ENCODE results near the gene ADAMTSL2. TPM values are rescaled to one million over a fixed set of nuclear protein-coding genes. Genes with fewer than 3 reads are reported as not detected.

Gene ADAMTSL2
- total RNA-seq, 1 donor from 2014 or later: 0.65 TPM

GRCh38 chr9:133581513-133582343, 47.2 kb downstream of the ADAMTSL2 start:
- H3K4me3 Mint-ChIP-seq: peak overlapping the region; percentile 9
- peaks cover 37% of the 10 kb centered on the region for H3K4me1 Mint-ChIP-seq (ENCODE audit: unreplicated experiment)

GRCh38 chr9:133582501-133583045, 48.1 kb downstream of the ADAMTSL2 start:
- Mint-ChIP-seq H3K9me3 (no peaks in the 10 kb centered on the region), H3K4me3 (no peak overlapping the region), H3K27me3 (peaks cover 18% of the 10 kb centered on the region), H3K27ac (no peak overlapping the region), H3K36me3 (no peaks in the 10 kb centered on the region), H3K4me1 (ENCODE audit: unreplicated experiment) (peaks cover 34% of the 10 kb centered on the region)
- no peak for TF ChIP-seq CTCF (conservative IDR thresholded peaks at IDR 0.05)
- DNase-seq (ENCODE audit: extremely low spot score, unreplicated experiment): no peak

More at GRCh38 chr9:133581513-133582343, 47.2 kb downstream of the ADAMTSL2 start:
- TF ChIP-seq CTCF (conservative IDR thresholded peaks at IDR 0.05): no peak
- Mint-ChIP-seq H3K27ac (peak overlapping the region; percentile 13), H3K27me3 (peaks cover 18% of the 10 kb centered on the region), H3K9me3 (no peaks in the 10 kb centered on the region), H3K36me3 (no peaks in the 10 kb centered on the region)
- DNase-seq (ENCODE audit: extremely low spot score, unreplicated experiment): no peak

- no peak for TF ChIP-seq CTCF (conservative IDR thresholded peaks at IDR 0.05)
- Mint-ChIP-seq H3K9me3 (no peaks in the 10 kb centered on the region), H3K4me3 (no peak overlapping the region), H3K27me3 (peaks cover 18% of the 10 kb centered on the region), H3K27ac (no peak overlapping the region), H3K4me1 (ENCODE audit: unreplicated experiment) (peaks cover 34% of the 10 kb centered on the region), H3K36me3 (no peaks in the 10 kb centered on the region)
- DNase-seq (ENCODE audit: extremely low spot score, unreplicated experiment): no peak
These were observed 48.6 kb downstream of the ADAMTSL2 start for GRCh38 chr9:133583111-133583510.

- peaks cover 34% of the 10 kb centered on the region for H3K4me1 Mint-ChIP-seq (ENCODE audit: unreplicated experiment)
These were observed 49.1 kb downstream of the ADAMTSL2 start for GRCh38 chr9:133583586-133583985.

GRCh38 chr9:133584167-133584558, 49.7 kb downstream of the ADAMTSL2 start:
- TF ChIP-seq CTCF (conservative IDR thresholded peaks at IDR 0.05): no peak
- Mint-ChIP-seq H3K4me1 (ENCODE audit: unreplicated experiment) (peaks cover 34% of the 10 kb centered on the region), H3K9me3 (no peaks in the 10 kb centered on the region), H3K4me3 (no peak overlapping the region), H3K36me3 (peaks cover 5% of the 10 kb centered on the region), H3K27me3 (peaks cover 22% of the 10 kb centered on the region), H3K27ac (no peak overlapping the region)
- DNase-seq (ENCODE audit: extremely low spot score, unreplicated experiment): no peak

More at GRCh38 chr9:133583586-133583985, 49.1 kb downstream of the ADAMTSL2 start:
- Mint-ChIP-seq H3K27me3 (peaks cover 22% of the 10 kb centered on the region), H3K4me3 (no peak overlapping the region), H3K36me3 (peaks cover 4% of the 10 kb centered on the region), H3K27ac (no peak overlapping the region), H3K9me3 (no peaks in the 10 kb centered on the region)
- no peak for TF ChIP-seq CTCF (conservative IDR thresholded peaks at IDR 0.05)
- DNase-seq (ENCODE audit: extremely low spot score, unreplicated experiment): no peak
